Ovary (tissue), 3 donors: Measurements from ENCODE around the gene IL1B.

Source experiments
- POLR2A ChIP-seq: fragments of 450-650 bp; IDR thresholded peaks from one replicate; pipeline ENCODE4 v1.6.1; 2017; ENCODE audit warnings: antibody characterized with exemption, mild to moderate bottlenecking, moderate library complexity
- TF ChIP-seq, protein P1 (sequence below), 3 donors: fragments of 450-650 bp in 2 of 3; fragments of 200-600 bp in 1 of 3; IDR thresholded peaks; one replicate each; pipeline versions ENCODE4 v1.5.1 to v1.8.0; 2016 to 2022; ENCODE audit warnings: antibody characterized with exemption in 3 of 3, mild to moderate bottlenecking in 1 of 3
- donor health status: DM: no; HTN: no; CAD: no.

GRCh38 chr2:112881217-112881985 lies 44.8 kb upstream of the IL1B start:
- TF ChIP-seq, protein P1, sequence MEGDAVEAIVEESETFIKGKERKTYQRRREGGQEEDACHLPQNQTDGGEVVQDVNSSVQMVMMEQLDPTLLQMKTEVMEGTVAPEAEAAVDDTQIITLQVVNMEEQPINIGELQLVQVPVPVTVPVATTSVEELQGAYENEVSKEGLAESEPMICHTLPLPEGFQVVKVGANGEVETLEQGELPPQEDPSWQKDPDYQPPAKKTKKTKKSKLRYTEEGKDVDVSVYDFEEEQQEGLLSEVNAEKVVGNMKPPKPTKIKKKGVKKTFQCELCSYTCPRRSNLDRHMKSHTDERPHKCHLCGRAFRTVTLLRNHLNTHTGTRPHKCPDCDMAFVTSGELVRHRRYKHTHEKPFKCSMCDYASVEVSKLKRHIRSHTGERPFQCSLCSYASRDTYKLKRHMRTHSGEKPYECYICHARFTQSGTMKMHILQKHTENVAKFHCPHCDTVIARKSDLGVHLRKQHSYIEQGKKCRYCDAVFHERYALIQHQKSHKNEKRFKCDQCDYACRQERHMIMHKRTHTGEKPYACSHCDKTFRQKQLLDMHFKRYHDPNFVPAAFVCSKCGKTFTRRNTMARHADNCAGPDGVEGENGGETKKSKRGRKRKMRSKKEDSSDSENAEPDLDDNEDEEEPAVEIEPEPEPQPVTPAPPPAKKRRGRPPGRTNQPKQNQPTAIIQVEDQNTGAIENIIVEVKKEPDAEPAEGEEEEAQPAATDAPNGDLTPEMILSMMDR (IDR thresholded peaks at IDR 0.05): no peak
- TF ChIP-seq POLR2A: no peak
